NCI-H748 (cell line): ENCODE data around the gene CIAPIN1.
A peak's percentile ranks its signal among the peaks of the same experiment; 100 is the strongest.
"Not testable (repeated sequence)": the region's sequence is repeated elsewhere in the genome, so short reads cannot be mapped to it uniquely, and the experiment has no call there.

Source experiments
- DNase-seq: peaks from one replicate; lab custom pipeline; 2025; ENCODE audit not compliant: unreplicated experiment; lab: John Stamatoyannopoulos, UW

CIAPIN1 gene

DNA sequence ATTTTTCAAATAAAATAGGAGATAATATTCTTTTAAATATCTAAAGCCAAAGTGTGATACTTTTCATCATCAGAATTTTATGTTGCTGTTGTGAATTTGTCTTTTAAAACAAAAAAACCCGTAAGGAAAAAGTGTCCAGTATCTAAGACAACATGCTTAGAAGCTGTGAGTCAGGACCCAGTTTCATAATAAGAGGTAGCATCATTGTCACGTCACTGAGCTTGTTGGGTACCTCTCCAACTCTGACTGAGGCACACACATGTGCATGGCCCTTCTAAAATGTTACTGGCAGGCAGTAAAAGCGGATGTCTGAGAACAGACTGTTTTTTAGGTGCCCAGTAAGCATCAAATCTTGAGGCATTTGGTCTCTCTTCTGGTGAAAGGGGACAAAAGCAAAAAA lies 2.5 kb downstream of the CIAPIN1 start:
- no peak for DNase-seq

- DNase-seq = not testable (repeated sequence)
These were observed 6.6 kb downstream of the CIAPIN1 start for GRCh38 chr16:57440551-57440950.

DNA sequence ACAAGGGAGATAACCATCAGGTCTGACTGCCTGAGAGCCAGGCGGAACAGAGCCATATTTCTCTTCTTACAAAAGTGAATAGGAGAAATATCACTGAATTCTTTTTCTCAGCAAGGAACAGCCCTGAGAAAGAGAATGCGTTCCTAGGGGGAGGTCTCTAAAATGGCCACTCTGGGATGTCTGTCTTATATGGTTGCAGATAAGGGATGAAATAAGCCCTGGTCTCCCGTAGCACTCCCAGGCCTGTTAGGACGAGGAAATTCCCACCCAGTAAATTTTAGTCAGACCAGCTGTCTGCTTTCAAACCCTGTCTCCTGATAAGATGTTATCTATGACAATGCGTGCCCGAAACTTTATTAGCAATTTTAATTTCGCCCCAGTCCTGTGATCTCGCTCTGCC lies 7.2 kb downstream of the CIAPIN1 start:
- DNase-seq = not testable (repeated sequence)

DNA sequence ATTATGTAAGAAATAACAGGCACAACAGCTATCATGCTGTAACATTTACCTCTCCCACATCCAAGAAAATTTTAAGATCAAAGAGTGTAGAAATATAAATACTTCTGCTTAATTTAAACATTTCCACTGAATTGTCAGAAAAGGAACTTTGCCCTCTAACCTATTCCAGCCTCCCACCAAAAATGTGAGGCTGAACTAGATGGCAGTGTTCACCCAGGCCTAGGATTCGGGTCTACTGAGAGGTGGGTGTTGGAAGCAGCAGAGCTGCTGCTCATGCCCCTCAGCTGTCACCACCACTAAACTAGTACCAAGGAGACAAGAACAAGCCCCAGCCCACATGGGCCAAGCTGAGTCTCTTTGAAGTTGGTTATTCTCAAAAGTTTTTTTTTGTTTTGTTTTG lies 11.3 kb downstream of the CIAPIN1 start:
- DNase-seq = no peak

GRCh38 chr16:57434003-57434402 lies 13.2 kb downstream of the CIAPIN1 start:
- no peak for DNase-seq

DNA sequence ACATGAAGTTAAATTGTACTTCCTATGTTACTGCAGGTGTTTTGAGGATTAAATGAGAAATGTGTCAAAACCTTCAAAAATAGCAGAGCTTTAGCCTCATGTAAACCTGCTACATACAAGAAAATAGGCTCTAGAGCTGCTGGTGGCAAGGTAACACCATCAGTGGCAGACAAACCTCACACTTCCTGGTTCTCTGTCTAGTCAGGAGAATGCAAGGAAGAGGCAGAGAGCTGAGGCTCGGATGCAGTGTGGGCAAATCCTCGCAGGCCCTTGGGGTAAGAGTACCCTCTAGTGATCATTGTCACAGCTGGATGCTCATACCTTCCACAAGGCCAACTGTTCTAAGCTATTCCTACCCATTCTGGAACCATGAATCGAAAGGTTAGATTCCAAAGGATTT lies 14.2 kb downstream of the CIAPIN1 start:
- DNase-seq = no peak

- DNase-seq = no peak
These were observed 14.7 kb downstream of the CIAPIN1 start for GRCh38 chr16:57432505-57432904.

DNA sequence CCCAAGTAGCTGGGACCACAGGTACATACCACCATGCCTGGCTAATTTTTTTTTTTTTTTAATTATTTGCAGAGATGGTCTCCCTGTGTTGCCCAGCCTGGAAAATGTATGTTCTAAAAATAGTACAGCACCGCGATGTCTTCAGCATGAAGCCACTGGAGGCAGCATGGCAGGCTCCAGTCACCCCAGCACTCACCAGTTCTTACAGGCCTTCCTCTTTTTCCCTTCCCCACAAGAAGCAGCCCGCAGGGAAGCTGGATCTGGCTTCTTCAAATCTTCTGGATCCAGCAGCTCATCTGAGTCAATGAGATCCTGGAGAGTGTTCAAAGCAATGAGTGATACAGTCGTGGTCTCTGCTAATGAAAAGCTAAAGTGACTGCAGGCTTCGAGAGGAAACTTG lies 16.2 kb downstream of the CIAPIN1 start:
- DNase-seq = no peak

DNA sequence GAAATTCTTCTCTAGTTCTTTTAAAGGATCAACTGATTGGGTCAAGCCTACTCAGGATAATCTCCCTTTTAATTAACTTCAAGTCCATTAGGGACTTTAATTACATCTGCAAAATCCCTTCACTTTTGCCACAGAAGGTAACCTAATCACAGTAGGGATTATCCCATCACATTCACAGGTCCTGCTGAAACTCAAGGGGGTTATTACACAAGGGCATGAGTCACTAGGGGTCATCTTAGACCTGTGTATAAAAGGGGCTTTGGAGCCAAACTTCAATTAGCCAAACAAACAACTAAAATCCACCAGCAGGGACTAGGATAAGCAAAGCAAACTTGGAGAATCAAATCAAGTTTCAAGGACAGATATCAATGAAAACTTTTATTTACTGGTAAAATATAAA lies 19.4 kb downstream of the CIAPIN1 start:
- no peak for DNase-seq

GRCh38 chr16:57427307-57427706 lies 19.9 kb downstream of the CIAPIN1 start:
- DNase-seq = no peak

DNA sequence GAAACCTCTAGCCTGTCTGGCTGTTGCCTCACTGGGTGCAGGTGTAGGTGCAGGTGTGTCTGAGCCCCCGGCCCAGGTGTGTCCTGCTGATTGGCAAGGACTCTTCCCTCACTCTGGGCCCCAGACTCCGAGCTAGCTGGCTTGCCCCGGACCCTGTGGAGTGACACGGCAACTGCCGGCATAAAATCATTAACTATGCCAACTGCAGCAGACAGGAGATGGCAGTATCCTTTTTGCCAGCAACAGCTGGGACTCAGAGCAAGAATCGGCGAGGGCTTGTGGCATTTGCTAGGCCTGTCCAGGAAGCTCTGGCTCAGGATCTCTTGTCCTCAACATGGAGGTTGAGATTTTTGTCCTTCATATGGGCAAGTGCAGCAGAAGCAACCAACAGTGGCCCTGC lies 20.8 kb downstream of the CIAPIN1 start:
- DNase-seq = no peak

GRCh38 chr16:57424583-57424982 lies 22.6 kb downstream of the CIAPIN1 start:
- no peak for DNase-seq

DNA sequence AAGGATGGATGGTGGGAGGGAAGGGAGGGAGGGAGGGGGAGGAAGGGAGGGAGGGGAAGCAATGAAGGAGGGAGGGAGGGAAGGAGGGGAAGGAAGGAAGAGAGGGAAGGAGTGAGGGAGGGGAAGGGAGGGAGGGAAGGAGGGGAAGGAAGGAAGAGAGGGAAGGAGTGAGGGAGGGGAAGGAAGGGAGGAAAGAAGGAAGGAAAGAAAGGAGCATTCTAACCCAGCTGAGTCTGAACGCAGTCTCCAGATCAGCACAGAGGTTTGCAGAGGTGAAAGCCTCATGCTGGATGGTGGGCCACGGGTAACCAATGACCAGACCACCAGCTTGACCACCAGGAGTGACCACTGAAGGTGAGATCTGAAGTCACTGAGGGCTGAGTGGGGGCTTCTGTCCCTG lies 24.0 kb downstream of the CIAPIN1 start:
- no peak for DNase-seq

DNA sequence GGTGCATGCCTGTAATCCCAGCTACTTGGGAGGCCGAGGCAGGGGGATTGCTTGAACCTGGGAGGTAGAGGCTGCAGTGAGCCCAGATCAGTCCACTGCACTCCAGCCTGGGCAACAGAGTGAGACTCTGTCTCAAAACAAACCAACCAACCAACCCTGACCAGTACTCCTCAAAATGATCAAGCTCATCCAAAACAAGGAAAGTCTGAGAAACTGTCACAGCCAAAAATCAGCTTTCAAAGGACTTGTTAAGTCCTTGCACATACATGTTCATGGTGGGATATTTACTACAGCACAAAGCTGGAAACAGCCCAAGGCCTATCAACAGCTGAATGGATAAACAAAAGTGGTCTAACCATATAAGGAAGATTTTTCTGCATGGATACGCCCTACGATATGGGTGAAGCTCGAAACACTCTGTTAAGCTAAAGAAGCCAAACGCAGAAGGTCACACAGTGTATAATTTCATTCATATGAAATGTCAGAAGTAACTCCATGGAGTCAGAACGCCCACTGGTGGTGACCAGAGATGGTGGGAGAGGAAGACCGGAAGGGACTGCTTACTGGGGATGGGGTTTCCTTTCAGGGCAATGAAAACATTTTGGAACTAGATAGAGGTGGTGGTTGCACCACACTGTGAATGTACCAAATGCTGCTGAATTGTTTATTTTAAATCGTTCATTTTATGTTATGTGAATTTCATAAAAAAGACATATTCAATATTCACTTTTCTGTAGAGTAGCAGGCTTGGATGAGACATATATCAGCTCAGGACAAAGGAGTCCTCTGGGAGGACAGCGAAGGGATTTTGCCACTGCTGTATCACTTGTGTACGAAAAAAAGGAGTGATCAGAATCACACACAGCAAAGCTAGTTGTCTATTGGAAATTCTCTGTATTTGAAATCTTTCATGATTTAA lies 24.9 kb downstream of the CIAPIN1 start:
- DNase-seq = peak; percentile 60

DNA sequence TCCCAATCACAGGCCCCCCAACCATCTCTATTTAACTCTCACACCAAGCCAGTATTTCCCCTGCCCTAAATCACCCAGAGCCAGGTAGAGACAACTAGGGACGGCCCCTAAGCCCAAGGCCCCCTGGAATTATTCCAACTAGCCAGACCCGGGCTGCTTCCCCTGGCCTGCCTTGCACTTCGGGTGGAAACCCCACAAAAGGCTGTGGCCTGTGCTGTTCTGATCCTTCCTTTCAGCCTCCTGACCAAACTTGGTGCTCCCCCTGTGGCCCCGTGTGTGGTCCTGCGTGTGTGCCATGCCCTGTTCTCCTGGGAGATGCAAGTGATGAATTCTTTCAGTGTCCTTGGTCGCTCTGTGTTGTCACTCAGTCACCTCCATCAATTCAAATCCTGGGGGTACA lies 27.7 kb downstream of the CIAPIN1 start:
- no peak for DNase-seq

GRCh38 chr16:57416084-57416483 lies 31.1 kb downstream of the CIAPIN1 start:
- no peak for DNase-seq

GRCh38 chr16:57413733-57414132 lies 33.5 kb downstream of the CIAPIN1 start:
- no peak for DNase-seq

- no peak for DNase-seq
These were observed 33.9 kb downstream of the CIAPIN1 start for GRCh38 chr16:57413301-57413730.

- DNase-seq = no peak
These were observed 34.6 kb downstream of the CIAPIN1 start for GRCh38 chr16:57412584-57412983.

DNA sequence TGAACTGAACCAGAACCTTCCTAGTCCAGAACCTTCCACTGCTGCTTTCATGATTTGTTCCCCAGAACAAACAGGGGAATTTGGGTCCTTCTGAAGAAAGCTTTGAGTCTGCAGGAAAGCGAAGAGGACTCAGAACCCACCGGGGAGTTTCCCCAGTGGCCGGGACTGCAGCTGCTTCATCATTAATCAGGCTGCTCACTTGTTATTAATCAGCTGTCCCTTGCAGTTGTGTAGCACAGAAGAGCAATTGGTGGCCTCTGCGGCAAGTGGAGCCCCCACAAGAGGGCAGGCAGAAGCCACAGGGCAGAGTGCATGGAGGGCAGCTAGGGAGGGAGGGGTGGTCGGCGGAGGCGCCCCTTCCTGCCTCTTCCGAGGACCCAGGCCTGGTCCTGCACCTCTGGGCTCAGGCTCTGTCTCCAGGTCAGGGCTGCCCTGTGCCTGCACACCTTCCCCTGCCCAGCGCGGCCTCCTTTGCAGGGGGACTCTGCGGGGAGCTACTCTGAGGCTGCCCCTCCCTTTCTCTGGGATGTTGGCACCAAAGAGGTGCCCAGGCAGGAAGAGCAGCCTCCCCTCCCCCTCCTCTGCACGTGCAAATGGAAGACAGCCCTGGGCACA lies 35.7 kb downstream of the CIAPIN1 start:
- no peak for DNase-seq

DNA sequence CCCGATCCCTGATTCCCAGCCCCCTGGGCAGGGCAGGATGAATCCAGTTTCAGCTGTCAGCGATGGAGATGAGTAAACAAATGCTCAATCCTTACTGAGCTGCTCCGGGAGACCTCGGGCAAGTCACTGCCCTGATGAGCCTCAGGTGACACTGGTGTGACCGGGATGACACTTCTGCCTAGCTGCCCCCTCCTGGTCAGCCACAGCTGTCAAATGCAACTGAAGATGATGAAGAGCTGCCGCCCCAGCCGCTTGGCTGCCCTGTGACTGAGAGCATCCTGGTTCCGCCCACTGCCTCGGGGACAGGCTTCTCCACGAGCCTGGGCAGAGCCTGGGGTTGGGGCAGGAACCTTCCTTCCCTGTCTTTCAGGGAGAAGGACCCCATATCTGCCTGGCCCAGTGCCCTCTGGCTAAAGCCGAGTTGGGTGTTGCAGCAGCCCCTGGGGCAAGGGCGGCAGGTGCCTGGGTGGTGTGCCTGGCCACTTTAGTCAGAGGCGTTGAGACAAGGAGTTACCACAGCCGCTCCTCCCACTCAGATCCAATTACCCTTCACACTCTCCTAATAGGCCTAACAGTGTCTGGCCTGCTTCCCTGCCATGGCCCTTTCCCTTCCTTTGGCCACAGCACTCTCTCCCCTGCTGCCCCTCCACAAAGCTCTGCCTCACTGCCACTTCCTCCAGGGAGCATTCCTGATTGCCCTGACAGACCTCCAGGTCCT lies 37.2 kb downstream of the CIAPIN1 start:
- peak; percentile 15 for DNase-seq

GRCh38 chr16:57409065-57409464 lies 38.1 kb downstream of the CIAPIN1 start:
- DNase-seq = no peak
